ENCODE data around the gene DPEP1.
"Not testable (repeated sequence)": the region's sequence is repeated elsewhere in the genome, so short reads cannot be mapped to it uniquely, and the experiment has no call there.

The DPEP1 gene

DNA sequence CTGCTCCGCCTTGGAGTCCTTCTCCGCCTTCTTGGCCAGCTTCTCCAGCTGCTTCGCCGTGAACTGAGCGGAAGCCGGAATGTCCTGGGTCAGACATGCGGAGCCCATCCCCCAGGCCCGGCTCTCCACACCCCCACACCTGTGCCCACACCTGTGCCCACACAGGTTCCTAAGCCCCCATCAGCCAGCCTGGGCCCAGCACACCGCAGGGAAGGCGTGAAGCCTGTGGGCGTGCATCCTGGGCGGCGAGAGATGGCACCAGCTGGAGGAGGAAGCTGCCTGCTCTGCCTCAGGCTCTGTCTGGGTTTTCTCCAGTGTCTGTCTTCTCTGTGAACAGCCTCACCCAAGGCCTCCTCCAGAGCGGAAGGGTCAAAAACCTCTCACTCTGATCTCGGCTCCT, 38.1 kb downstream of the DPEP1 start:
- no peak for DNase-seq (ENCODE audit: low spot score)

DNA sequence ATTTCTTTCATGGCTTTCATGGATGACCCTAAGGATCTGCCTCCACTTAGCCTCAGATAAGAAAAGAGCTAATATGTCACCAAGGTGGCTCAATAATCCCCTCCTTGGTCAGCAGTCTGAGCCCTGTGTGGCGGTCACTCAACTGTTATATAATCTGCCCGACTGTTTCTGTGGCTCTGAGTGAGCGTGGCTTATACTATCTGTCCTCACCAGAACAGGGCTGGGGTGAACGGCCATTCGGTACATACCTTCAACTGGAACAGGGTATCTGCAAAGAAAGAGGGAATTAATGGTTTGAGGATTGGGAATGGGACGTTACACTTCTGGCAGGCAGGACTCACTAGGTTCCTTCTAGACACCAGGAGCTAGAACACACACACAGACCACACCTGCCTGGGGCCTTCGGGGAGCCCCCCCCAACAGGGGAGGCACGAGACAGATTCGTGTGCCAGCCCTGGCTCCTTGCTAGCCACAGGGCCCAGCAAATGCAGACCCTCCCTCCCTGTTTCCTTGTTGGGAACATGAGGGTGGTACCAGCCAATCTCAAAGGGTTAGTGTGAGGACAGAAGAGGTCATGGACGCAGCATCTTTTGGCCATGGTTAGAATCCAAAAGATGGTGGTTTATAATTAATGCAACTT, 40.3 kb downstream of the DPEP1 start:
- no peak for DNase-seq (ENCODE audit: low spot score)

DNA sequence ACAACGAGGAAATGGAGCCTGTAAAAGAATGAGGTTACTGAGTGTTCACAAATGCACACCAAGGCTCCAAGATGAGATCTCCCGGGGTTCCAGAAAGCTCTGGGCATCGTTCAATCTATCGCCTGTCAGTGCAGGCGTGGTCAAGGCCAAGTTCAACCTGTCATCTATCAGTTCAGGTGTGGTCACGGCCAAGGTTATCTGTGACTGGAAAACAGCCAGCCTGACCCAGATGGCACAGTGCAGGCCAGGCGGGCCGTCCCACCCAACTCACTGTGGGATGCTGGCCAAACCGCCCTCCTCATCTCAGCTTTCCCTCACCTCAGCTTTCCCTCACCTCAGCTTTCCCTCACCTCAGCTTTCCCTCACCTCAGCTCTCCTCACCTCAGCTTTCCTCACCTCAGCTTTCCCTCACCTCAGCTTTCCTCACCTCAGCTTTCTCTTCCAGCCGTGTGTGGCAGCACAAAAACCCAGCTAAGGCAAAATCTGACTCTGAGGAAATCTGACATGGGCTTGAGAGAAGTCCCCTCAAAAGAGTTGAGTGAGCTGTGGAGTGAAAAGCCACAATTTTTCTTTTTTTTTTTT, 41.7 kb downstream of the DPEP1 start:
- DNase-seq (ENCODE audit: low spot score) = no peak

DNA sequence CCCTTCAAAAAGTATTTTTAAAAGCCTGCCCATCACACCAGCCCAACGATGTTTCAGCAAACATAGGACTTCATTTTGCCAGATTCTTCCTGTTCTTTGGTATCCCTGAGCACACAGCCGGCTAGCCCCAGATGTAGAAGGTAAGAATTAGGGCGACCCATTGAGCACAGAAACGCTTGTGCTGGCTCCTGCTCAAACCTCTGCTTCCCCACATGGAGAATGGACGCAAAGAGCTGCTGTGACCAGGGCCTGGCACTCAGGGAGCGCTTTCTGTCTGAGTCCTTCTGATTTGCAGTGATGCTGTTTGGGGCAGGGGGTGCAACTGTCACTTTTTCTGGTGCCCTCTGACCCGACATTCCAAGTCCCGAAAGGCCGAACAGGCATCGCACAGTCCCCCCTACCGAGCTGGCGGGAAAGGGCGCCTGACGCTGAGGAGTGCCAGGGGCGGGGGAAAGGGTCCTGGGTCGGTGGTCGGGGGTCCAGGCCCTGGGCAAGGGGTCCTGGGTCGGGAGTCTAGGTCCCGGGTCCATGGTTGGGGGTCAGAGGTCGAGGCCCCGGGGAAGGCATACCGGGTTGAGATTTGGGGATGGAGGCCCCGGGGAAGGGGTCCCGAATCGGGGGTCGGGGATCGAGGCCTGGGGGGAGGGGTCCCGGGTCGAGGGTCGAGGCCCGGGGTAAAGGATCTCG, 43.1 kb downstream of the DPEP1 start:
- no peak for DNase-seq (ENCODE audit: low spot score)

DNA sequence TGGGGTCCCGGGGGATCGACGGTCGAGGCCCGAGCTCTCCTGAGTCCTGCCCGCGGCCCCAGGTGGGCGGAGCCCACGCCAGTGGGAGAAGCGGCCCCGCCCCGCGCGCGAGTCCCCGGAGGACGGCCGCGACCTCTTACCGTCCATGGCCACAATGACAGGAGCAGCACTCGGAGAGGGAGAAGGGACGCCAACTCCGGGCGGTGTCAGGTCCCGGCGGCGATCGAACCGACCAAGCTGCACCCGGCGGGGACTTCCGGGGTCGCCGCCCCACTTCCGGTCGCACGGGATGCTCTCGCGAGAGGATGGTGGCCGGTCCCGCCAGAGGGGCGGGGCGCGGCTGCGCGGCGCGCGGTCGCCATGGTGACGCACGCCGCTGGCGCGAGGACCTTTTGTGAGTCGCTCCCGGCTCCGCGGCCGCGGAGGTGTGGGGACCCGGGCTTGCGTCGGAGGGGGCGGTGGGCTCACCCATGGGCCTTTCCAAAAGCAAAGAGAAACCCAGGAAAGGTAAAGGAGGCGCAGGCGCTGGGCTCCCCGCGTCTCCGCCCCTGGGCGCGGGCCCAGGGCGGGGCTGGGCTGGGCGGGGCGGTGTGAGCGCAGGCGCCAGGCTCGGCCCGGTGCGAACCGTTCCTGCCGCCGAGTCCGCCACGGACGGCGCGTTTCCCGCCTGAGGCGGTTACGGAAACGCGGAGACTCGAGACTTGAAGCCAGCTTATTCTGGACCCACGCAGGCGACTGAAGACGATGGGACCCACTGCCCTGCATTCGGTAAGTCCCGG, 44.2 kb downstream of the DPEP1 start, which contains the start of the genes CHMP1A and SPATA33:
Gene CHMP1A, minus strand, starts transcription at position 267 of the 779 bp plus-strand sequence. Its CDS starts 120 bp downstream, at position 147.
Gene SPATA33, plus strand, starts transcription at position 395 of the 779 bp plus-strand sequence. Its CDS starts 76 bp downstream, at position 471.
- peak; percentile 100 for DNase-seq (ENCODE audit: low spot score)

DNA sequence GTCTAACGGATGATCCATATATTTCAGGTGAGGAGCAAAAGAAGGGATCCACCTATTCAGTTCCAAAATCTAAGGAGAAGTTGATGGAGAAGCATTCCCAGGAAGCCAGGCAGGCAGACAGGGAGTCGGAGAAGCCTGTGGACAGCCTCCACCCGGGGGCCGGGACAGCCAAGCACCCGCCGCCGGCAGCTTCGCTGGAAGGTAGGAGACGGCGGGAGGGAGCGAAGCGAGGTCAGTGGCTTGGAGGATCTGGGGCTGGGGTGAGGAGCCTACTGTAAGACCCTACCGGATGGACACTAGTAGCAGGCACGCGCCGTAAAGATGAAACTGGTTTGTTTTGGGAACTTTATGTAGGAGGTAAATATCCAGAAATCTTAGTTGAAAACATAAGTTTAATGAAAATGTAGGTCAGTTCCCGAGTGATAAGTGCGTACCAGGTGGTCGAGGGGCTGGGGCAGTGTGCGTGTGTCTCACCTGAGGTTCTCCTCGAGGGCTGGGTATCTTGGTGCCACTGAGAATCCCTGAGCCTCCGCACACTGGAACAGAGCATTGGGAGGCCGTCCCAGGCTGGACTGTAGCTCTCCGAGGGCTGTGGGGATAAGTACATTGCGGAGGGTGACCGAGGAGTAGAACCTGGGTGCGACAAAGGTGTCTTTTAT, 44.9 kb downstream of the DPEP1 start:
- DNase-seq (ENCODE audit: low spot score) = no peak

DNA sequence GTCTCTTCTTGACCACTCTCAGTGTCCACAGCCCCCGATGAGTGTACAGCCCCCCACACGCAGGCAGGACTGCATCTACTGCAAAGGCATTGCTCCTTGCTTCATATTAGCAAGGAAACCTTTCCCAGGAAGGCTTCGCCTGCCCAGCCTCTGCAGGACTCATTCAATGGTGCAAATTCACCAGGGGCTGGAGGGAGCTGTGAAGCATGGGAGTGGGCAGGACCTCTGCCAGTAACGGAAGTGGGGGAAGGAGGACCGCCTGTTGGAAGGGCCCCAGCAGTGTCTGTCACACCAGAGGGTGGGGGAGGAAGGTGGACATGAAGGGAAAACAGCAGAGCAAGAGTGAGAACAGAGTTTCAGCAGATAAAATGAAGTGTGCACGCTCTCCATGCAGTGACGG, 46.7 kb downstream of the DPEP1 start:
- no peak for DNase-seq (ENCODE audit: low spot score)

DNA sequence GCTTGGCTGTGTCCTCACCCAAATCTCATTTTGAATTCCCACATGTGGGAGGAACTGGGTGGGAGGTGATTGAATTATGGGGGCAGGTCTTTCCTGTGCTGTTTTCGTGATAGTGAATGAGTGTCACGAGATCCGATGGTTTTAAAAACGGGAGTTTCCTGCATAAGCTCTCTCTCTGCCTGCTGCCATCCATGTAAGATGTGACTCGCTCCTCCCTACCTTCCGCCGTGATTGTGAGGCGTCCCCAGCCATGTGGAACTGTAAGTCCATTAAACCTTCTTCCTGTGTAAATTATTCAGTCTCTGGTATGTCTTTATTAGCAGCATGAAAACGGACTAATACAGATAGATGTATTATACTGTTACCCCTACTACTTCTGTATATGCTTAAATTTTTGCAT, 47.8 kb downstream of the DPEP1 start:
- DNase-seq (ENCODE audit: low spot score) = no peak

DNA sequence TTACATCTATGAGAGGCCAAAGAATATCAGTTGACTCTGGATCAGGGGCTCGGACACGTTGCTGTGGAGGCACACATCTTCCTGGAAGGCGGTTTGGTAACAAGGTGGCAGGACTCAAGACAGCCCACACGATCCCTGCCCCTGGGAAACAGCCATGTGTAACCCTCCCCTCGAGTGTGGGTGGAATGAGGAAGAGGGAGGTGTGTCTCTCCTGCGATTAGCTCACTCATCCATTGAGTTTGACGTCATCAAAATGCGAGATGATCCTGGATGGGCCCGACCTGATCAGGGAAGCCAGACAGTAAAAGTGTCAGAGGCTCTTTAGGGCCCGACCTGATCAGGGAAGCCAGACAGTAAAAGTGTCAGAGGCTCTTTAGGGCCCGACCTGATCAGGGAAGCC, 50.8 kb downstream of the DPEP1 start:
- DNase-seq (ENCODE audit: low spot score) = not testable (repeated sequence)

DNA sequence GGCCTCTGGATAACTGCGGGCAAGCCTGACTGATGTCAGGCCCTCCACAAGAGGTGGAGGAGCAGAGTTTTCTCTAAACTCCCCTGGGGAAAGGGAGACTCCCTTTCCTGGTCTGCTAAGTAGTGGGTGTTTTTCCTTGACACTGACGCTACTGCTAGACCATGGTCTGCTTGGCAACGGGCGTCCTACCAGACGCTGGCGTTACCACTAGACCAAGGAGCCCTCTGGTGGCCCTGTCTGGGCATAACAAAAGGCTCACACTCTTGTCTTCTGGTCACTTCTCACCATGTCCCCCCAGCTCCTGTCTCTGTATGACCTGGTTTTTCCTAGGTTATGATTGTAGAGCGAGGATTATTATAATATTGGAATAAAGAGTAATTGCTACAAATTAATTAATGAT, 53.6 kb downstream of the DPEP1 start:
- DNase-seq (ENCODE audit: low spot score) = not testable (repeated sequence)

DNA sequence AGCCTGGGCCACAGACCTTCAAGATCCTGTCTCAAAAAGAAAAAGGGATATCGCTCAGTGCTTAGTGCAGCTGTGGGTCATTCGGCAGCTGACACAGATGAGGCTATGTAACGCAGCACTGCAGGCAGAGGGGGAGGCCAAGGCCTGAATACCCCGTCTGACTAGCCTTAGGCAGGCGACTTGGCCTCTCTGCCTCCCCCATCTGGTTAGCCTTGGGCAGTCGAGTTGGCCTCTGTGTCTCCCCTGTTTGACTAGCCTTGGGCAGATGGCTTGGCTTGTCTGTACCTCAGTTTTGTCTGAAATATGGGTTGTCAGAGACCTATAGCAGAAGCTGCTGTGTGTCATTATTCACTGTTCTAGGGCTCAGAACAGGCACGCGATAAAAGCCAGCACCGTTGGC, 54.2 kb downstream of the DPEP1 start:
- no peak for DNase-seq (ENCODE audit: low spot score)

DNA sequence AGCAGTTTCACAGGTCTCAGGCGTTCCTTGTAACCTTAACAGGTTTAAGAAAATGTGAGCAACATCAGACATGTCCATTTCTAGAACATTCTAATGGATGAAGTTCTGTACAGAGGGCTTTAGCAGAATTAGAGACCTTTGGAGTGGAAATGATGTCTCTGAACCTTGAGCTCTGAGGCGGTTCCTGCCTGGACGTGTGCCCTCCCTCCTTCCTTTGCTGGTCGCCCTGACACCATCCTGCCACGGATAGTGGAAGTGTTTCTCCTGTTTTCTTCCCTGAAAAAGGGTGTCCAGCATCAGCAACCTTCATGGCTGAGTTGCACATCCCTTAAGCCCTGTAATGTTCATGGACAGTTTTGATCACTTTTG, 55.3 kb downstream of the DPEP1 start:
- no peak for DNase-seq (ENCODE audit: low spot score)

DNA sequence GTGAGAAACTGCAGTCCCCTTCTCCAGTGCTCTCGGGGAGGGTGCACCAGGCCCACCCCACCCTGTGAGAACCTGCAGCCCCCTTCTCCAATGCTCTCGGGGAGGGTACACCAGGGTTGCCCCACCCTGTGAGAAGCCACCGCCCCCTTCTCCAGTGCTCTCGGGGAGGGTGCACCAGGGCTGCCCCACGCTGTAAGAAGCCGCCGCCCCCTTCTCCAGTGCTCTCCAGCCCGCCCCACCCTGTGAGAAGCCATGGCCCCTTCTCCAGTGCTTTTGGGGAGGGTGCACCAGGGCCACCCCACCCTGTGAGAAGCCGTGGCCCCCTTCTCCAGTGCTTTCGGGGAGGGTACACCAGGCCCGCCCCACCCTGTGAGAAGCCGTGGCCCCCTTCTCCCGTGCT, 56.3 kb downstream of the DPEP1 start:
- DNase-seq (ENCODE audit: low spot score) = no peak

DNA sequence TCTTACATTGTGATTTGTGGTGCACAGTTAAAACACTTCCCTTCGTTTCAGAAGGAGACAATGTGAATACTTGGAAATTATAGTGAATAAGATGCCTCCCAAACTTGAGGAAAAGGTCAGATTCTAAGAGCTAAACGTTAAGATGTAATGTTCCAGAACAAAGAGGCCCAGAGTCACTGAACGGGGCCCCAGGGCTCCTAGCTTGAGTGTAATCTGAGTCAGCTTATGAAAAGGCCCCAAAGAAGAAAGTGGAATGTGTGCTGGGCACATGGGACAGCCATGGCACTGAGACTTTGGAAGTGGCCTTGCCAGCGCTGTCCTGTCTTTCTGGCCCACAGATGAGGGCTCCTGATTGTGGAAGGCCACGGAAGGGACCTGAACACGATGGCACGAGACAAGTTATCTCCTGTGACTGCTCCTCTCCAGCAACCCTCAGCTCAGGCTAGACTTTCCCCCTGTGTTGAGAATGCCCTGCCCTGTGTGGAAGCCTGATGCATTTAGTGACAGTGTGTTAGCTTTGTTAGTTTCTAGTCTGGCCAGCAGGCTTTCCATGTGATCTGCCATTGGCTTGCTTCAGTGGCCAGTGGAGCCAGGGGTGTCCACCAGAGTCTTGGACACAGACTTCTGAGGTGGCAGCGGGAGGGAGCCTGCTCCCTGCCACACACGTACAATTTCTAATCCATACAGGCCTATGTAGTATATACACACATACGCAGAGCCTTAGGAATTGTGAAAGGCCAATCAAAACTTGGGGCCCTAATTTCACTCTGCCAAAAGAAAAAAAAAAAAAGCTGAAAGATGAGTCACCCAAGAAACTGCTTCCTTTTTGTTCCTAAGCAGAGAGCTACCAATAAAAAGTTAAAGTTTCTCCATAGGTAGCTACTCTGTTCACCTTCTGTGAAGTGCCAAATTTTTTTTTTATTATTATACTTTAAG, 57.3 kb downstream of the DPEP1 start:
- no peak for DNase-seq (ENCODE audit: low spot score)

DNA sequence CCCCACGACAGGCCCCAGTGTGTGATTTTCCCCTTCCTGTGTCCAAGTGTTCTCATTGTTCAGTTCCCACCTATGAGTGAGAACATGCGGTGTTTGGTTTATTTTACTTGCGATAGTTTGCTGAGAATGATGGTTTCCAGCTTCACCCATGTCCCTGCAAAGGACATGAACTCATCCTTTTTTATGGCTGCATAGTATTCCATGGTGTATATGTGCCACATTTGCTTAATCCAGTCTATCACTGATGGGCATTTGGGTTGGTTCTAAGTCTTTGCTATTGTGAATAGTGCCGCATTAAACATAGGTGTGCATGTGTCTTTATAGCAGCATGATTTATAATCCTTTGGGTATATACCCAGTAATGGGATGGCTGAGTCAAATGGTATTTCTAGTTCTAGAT, 58.1 kb downstream of the DPEP1 start:
- not testable (repeated sequence) for DNase-seq (ENCODE audit: low spot score)

DNA sequence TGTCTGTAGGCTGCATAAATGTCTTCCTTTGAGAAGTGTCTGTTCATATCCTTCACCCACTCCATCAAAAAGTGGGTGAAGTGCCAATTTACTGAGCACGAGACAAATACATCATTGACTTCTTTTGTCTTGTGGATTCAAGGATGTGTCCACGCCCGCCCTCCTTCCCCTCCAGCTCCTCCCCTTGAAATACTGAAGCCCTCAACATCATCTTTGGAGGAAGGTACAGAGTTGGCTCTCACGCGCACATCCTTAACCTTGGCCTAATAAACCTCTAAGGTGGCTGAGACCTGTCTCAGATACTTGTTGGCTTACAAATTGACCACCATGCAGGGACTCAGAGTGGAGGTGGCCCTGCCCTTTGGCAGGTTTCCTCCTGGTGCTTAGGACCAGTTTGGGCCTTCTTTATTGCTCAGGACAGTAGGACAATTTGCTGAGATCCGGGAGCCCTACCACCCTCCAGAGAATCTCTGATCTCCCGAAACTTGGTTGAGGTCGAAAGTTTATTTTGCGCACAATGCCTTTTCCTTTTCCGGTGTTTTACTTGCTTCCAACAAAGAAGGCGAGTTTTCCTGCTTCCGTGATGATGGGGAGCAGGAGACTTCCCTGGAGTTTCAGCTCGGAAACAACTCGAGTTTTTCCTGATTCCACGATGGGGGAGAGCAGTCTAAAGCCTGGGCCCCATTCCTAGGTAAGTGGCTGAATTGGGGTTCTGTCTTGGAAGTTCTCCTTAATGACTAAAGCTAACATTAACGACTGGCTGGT, 58.9 kb downstream of the DPEP1 start:
- no peak for DNase-seq (ENCODE audit: low spot score)

DNA sequence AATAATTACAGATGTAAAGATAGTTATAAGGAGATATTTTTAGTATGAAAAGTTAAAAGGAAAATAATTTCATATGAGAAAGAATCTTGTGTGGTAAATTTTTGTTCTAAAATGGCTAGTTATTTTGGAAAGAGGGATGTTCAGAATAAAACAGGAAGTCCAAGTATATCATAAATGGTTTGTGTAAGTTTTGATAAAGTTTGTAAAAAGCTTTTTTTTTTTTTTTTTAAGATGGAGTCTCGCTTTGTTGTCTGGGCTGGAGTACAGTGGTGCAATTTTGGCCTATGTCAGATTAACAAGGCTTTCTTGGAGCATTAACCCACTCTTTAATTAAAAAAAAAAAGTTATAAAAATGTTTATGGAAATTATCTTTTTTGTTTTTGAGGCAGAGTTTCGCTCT, 64.8 kb downstream of the DPEP1 start:
- DNase-seq (ENCODE audit: low spot score) = no peak

DNA sequence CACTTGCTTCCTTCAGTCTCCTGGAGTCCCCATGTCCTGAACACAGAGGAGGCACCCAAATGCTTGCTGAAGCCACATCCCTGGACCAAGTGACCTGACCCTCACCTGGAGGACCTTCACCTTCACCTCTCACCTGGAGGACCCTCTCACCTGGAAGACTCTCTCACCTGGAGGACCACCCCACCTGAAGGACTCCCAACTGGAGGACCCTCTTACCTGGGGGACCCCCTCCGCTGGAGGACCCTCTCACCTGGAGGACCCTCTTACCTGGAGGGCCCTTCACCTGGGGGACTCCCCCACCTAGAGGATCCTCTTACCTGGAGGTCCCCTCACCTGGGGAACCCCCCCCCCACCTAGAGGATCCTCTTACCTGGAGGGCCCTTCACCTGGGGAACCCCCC, 72.5 kb downstream of the DPEP1 start:
- no peak for DNase-seq (ENCODE audit: low spot score)

DNA sequence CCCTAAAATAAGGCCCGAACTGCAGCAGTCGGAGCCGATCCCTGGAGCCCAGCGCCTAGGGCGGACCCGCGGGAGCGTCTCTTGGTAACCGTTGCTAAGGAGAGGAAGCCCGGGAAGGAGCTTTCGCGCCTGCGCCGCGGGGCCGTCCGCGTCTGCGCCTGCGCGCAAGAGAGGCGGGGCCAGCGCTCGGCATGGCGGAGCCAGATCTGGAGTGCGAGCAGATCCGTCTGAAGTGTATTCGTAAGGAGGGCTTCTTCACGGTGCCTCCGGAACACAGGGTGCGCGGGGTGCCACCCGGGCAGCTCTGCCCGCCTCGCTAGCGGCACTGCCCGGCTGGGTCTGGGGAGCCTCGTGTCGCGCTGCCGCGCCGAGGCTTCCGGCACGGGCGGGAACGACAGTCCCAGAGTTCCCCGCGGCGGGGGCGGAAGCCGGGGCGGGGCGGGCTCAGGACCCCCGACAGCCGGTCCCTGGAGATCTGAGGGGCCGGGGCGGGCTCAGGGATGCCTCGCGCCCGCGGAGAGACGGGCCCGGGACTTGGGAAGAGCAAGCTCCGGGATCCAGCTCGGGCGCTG, 73.2 kb downstream of the DPEP1 start, which contains the start of gene CDK10:
Gene CDK10, plus strand, starts transcription at position 170 of the 572 bp plus-strand sequence. Its CDS starts 22 bp downstream, at position 192.
- peak; percentile 98 for DNase-seq (ENCODE audit: low spot score)
